Karpas-422 (cell line): ENCODE data around the gene TRIM15. TPM values are rescaled to one million over a fixed set of nuclear protein-coding genes. Genes with fewer than 3 reads are reported as not detected.

ENCODE experiments used
- small RNA-seq: library from RNA; depleted of rRNA; stranded (forward); fragments of <200 nt; gene quantifications from one replicate; pipeline ENCODE3, GENCODE V24; 2014
- total RNA-seq: library from RNA; depleted of rRNA; stranded (reverse); fragments of >200 nt; shearing (Covaris generic); gene quantifications from 2 replicates; pipeline ENCODE4 v1.2.3, GENCODE V29; 2014; ENCODE audit warnings: low replicate concordance; rRNA removed

Gene TRIM15
- total RNA-seq, 1 experiment from 2014 or later, result not detected

Small RNA genes within 50 kb of the gene (small RNA-seq; reads per million reads assigned to genes)
- gene RF00554, result not detected

Other genes with a start within 250 kb of the TRIM15 start
- 739 and 1,496 TPM in 2 replicates for gene HLA-A, start 221.0 kb upstream of the TRIM15 start, total RNA-seq
- 64.3 and 85.1 TPM in 2 replicates for gene POLR1H, start 102.3 kb upstream of the TRIM15 start, total RNA-seq
- 26.6 and 31.5 TPM in 2 replicates for gene PPP1R11, start 96.3 kb upstream of the TRIM15 start, total RNA-seq
- gene RNF39, start 87.8 kb upstream of the TRIM15 start, total RNA-seq, result not detected in 2 replicates
- not detected in 2 replicates for gene TRIM31, start 50.5 kb upstream of the TRIM15 start, total RNA-seq
- gene TRIM40, start 27.4 kb upstream of the TRIM15 start, total RNA-seq, result not detected in 2 replicates
- not detected in 2 replicates for gene TRIM10, start 2.3 kb upstream of the TRIM15 start, total RNA-seq
- 37.0 and 49.7 TPM in 2 replicates for gene TRIM26, start 49.9 kb downstream of the TRIM15 start, total RNA-seq
- 16.2 and 22.1 TPM in 2 replicates for gene TRIM39, start 163.4 kb downstream of the TRIM15 start, total RNA-seq
- gene RPP21, start 181.6 kb downstream of the TRIM15 start, total RNA-seq, result 71.3 and 78.2 TPM in 2 replicates